HG03196 (cell line): ENCODE data around the gene COPRS.

Source experiments
- ATAC-seq: cut with Tn5 transposase; IDR thresholded peaks from one replicate; pipeline ENCODE4 v1.9.1; 2021; ENCODE audit not compliant: unreplicated experiment

The COPRS gene

GRCh38 chr17:31858642-31859486 lies at the start of gene COPRS:
COPRS (minus strand) TSS chr17:31859244; CDS start chr17:31859199, 45 bp downstream.
- peak; percentile 79 for ATAC-seq

- no peak for ATAC-seq
Observed at GRCh38 chr17:31908386-31908785, 49.3 kb upstream of the COPRS start.

GRCh38 chr17:31907342-31907962 lies 48.4 kb upstream of the COPRS start:
- ATAC-seq, result no peak

- no peak for ATAC-seq
Observed at GRCh38 chr17:31903401-31903800, 44.4 kb upstream of the COPRS start.

GRCh38 chr17:31902693-31903092 lies 43.6 kb upstream of the COPRS start:
- ATAC-seq, result no peak

- ATAC-seq, result no peak
Observed at GRCh38 chr17:31900877-31901276, 41.8 kb upstream of the COPRS start.

GRCh38 chr17:31888124-31888523 lies 29.1 kb upstream of the COPRS start:
- no peak for ATAC-seq

- ATAC-seq, result no peak
Observed at GRCh38 chr17:31882571-31882970, 23.5 kb upstream of the COPRS start.

GRCh38 chr17:31880311-31880710 lies 21.3 kb upstream of the COPRS start:
- ATAC-seq, result no peak

- no peak for ATAC-seq
Observed at GRCh38 chr17:31878703-31879073, 19.6 kb upstream of the COPRS start.

GRCh38 chr17:31877911-31878702 lies 19.1 kb upstream of the COPRS start:
- no peak for ATAC-seq

- no peak for ATAC-seq
Observed at GRCh38 chr17:31877341-31877740, 18.3 kb upstream of the COPRS start.

GRCh38 chr17:31875081-31875480 lies 16.0 kb upstream of the COPRS start:
- no peak for ATAC-seq

GRCh38 chr17:31869797-31870568 lies 10.9 kb upstream of the COPRS start:
- ATAC-seq, result no peak

GRCh38 chr17:31869031-31869430 lies 10.0 kb upstream of the COPRS start:
- no peak for ATAC-seq

GRCh38 chr17:31859487-31860008 lies 504 bp upstream of the COPRS start:
- no peak for ATAC-seq

- ATAC-seq, result no peak
Observed at GRCh38 chr17:31857920-31858641, 963 bp downstream of the COPRS start.

GRCh38 chr17:31856750-31857149 lies 2.3 kb downstream of the COPRS start:
- ATAC-seq, result no peak

GRCh38 chr17:31854672-31855071 lies 4.4 kb downstream of the COPRS start:
- no peak for ATAC-seq

- no peak for ATAC-seq
Observed at GRCh38 chr17:31853911-31854470, 5.1 kb downstream of the COPRS start.
